GM12875 (cell line): ENCODE results near the gene TPCN1.

Experiments
- H3K4me3 ChIP-seq: one replicate; pipeline ENCODE4 v1.5.1; 2011; ENCODE audit warnings: low read depth, low read length, control low read depth
- TF ChIP-seq, protein P1 (sequence below): IDR thresholded peaks from 2 replicates; pipeline ENCODE4 v1.5.1; 2011; ENCODE audit warnings: low read depth, mild to moderate bottlenecking, control low read depth, inconsistent platforms, low read length, moderate library complexity, borderline replicate concordance; ENCODE audit not compliant: insufficient read depth

The TPCN1 gene

DNA sequence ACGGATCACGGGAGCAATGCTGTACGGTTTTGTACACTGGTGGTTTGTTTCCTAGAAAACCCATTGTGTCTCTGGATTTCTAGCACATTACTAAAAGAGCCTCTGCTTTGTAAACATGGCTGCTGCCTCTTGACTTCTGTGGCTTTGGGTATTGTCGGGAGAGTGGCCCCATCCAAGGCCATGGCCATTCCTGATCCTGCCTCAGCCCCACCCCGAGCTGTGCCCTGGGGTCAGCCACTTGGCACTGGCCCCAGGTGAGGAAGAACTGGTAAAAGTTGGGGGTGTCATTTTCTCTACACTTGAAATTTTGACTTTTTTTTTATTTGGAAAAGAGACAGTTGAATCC, 77.2 kb downstream of the TPCN1 start:
- TF ChIP-seq, protein P1, sequence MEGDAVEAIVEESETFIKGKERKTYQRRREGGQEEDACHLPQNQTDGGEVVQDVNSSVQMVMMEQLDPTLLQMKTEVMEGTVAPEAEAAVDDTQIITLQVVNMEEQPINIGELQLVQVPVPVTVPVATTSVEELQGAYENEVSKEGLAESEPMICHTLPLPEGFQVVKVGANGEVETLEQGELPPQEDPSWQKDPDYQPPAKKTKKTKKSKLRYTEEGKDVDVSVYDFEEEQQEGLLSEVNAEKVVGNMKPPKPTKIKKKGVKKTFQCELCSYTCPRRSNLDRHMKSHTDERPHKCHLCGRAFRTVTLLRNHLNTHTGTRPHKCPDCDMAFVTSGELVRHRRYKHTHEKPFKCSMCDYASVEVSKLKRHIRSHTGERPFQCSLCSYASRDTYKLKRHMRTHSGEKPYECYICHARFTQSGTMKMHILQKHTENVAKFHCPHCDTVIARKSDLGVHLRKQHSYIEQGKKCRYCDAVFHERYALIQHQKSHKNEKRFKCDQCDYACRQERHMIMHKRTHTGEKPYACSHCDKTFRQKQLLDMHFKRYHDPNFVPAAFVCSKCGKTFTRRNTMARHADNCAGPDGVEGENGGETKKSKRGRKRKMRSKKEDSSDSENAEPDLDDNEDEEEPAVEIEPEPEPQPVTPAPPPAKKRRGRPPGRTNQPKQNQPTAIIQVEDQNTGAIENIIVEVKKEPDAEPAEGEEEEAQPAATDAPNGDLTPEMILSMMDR, result no peak
- no peak overlapping the region for H3K4me3 ChIP-seq

- TF ChIP-seq, protein P1, result no peak
- H3K4me3 ChIP-seq, result no peak overlapping the region
Measured at GRCh38 chr12:113298861-113299545, 77.7 kb downstream of the TPCN1 start.

GRCh38 chr12:113299619-113300237, 78.5 kb downstream of the TPCN1 start:
- no peak overlapping the region for H3K4me3 ChIP-seq
- TF ChIP-seq, protein P1, result no peak

DNA sequence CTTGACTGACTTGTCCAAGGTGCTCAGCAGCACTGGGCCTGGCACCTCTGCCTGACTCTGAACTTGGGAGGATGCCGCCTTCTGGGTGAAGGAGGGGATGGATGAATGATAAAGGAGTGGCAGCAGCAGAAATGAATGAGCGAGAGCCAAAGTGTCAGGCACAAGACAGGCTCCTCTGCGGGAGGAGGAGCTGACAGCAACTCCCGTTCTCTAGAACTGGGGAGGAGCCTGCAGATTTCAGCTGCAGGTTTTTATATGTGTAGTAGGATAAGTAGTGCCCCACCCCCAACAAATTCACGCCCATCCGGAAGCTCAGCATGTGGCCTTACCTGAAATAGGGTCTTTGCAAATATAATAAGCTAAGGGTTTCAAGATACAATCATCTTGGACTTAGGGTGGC, 80.5 kb downstream of the TPCN1 start:
- H3K4me3 ChIP-seq, result no peak overlapping the region
- TF ChIP-seq, protein P1, result no peak

- H3K4me3 ChIP-seq, result no peak overlapping the region
- TF ChIP-seq, protein P1, result no peak
Measured at GRCh38 chr12:113302466-113302865, 81.2 kb downstream of the TPCN1 start.

GRCh38 chr12:113302886-113303640, 81.8 kb downstream of the TPCN1 start:
- H3K4me3 ChIP-seq, result no peak overlapping the region
- TF ChIP-seq, protein P1, result no peak
